H1 (cell line): ENCODE results near the gene CKLF.

Experiments
- ATF2 ChIP-seq: IDR thresholded peaks from 2 replicates; pipeline ENCODE4 v1.6.1; 2012; ENCODE audit warnings: low read length, inconsistent platforms
- BRCA1 ChIP-seq: IDR thresholded peaks from 2 replicates; pipeline ENCODE4 v1.6.1; 2012; ENCODE audit warnings: low read depth, low read length, improper control_type of control experiment
- CTCF ChIP-seq, 3 experiments: IDR thresholded peaks; 1 replicate in 2 of 3; 2 replicates in 1 of 3; pipeline versions ENCODE4 v1.5.1 to v1.6.1; 2011; ENCODE audit warnings: low read length in 3 of 3, mild to moderate bottlenecking in 3 of 3, inconsistent platforms in 2 of 3, low read depth in 1 of 3, moderate library complexity in 1 of 3; ENCODE audit not compliant: insufficient read depth in 1 of 3; ENCODE audit errors: control extremely low read depth in 1 of 3
- EP300 ChIP-seq, 2 experiments: IDR thresholded peaks; 1 replicate in 1 of 2; 2 replicates in 1 of 2; pipeline ENCODE4 v1.6.1; 2011 to 2012; ENCODE audit warnings: low read depth in 2 of 2, low read length in 2 of 2, mild to moderate bottlenecking in 2 of 2, borderline replicate concordance in 1 of 2, inconsistent platforms in 1 of 2, moderate library complexity in 1 of 2
- HDAC2 ChIP-seq, 2 experiments: fragments of 300-600 bp in 1 of 2; sonication (generic) in 1 of 2; IDR thresholded peaks; 2 replicates each; pipeline ENCODE4 v1.6.1; 2011 to 2012; ENCODE audit warnings: low read depth in 2 of 2, low read length in 2 of 2, mild to moderate bottlenecking in 2 of 2, moderate library complexity in 2 of 2, borderline replicate concordance in 1 of 2, inconsistent platforms in 1 of 2
- JUN ChIP-seq: IDR thresholded peaks from 2 replicates; pipeline ENCODE4 v1.6.1; 2011; ENCODE audit warnings: low read depth, mild to moderate bottlenecking, improper control_type of control experiment, low read length
- MAX ChIP-seq: IDR thresholded peaks from 2 replicates; pipeline ENCODE4 v1.6.1; 2012; ENCODE audit warnings: inconsistent platforms
- POLR2A ChIP-seq, 2 experiments: IDR thresholded peaks; 1 replicate in 1 of 2; 2 replicates in 1 of 2; pipeline ENCODE4 v1.6.1; 2011; ENCODE audit warnings: low read depth in 2 of 2, low read length in 2 of 2, mild to moderate bottlenecking in 2 of 2; ENCODE audit errors: control extremely low read depth in 1 of 2
- POLR2AphosphoS5 ChIP-seq: IDR thresholded peaks from 2 replicates; pipeline ENCODE4 v1.6.1; 2011; ENCODE audit warnings: low read depth, low read length
- POU5F1 ChIP-seq: IDR thresholded peaks from 2 replicates; pipeline ENCODE4 v1.6.1; 2011; ENCODE audit warnings: low read depth, mild to moderate bottlenecking, low read length, moderate library complexity
- RFX5 ChIP-seq: IDR thresholded peaks from 2 replicates; pipeline ENCODE4 v1.6.1; 2011; ENCODE audit warnings: low read depth, low read length, improper control_type of control experiment, borderline replicate concordance
- SP1 ChIP-seq: IDR thresholded peaks from 2 replicates; pipeline ENCODE4 v1.6.1; 2011; ENCODE audit warnings: low read depth, low read length

- TF ChIP-seq ATF2 (no peak), POLR2AphosphoS5 (no peak), MAX (no peak), SP1 (no peak), RFX5 (no peak), HDAC2 (IDR thresholded peaks at IDR 0.05; ENCODE audit: borderline replicate concordance in 1 of 2, low read depth in 2 of 2, low read length in 2 of 2) (no peak), CTCF (IDR thresholded peaks at IDR 0.05; ENCODE audit: control extremely low read depth in 1 of 3, insufficient read depth in 1 of 3, low read depth in 1 of 3, low read length in 3 of 3) (no peak), EP300 (IDR thresholded peaks at IDR 0.05; ENCODE audit: borderline replicate concordance in 1 of 2, low read depth in 2 of 2, low read length in 2 of 2) (no peak), POU5F1 (no peak), BRCA1 (no peak), JUN (no peak), POLR2A (IDR thresholded peaks at IDR 0.05; ENCODE audit: control extremely low read depth in 1 of 2, low read depth in 2 of 2, low read length in 2 of 2) (no peak)
Measured at GRCh38 chr16:66600477-66600876, 48.1 kb downstream of the CKLF start.
